ENCODE results near the gene JUP. TPM values are rescaled to one million over a fixed set of nuclear protein-coding genes. Genes with fewer than 3 reads are reported as not detected.

The JUP gene
- total and polyA plus RNA-seq, 10 of the 15 experiments (the other 5 are each of a cell fraction or from before 2014, with no cell fraction given), result 1.5 to 36.3 (median 11.6) TPM

GRCh38 chr17:41724476-41725050 lies 61.9 kb downstream of the JUP start:
- H3K27me3 ChIP-seq (replicated peaks in 1 of 2; ENCODE audit: control insufficient read depth in 2 of 2, insufficient read depth in 2 of 2, low read length in 1 of 2), result 0 out of 4 replicates have a peak, but pooled peaks cover 0 to 2% of the 10 kb centered on the region in 2 experiments
- H3K9me3 ChIP-seq (replicated peaks; ENCODE audit: control insufficient read depth, insufficient read depth, low read length), result no peaks in the 10 kb centered on the region
- TF ChIP-seq PAX8 (IDR thresholded peaks at IDR 0.05) (no peak), ZBTB33 (IDR thresholded peaks at IDR 0.05) (no peak), ZNF592 (IDR thresholded peaks at IDR 0.05) (no peak), HDGF (IDR thresholded peaks at IDR 0.05) (no peak), BACH1 (IDR thresholded peaks at IDR 0.05; ENCODE audit: borderline replicate concordance) (no peak), RELA (IDR thresholded peaks at IDR 0.05; ENCODE audit: borderline replicate concordance, partially characterized antibody) (no peak), NFIC (IDR thresholded peaks at IDR 0.05; ENCODE audit: low read depth, low read length) (no peak), FOXK2 (IDR thresholded peaks at IDR 0.05) (no peak), IKZF2 (IDR thresholded peaks at IDR 0.05) (no peak), REST (IDR thresholded peaks at IDR 0.05; ENCODE audit: low read depth, low read length) (no peak), KAT2A (conservative IDR thresholded peaks at IDR 0.05; ENCODE audit: control insufficient read depth, low read depth, low read length) (no peak), SRF (IDR thresholded peaks at IDR 0.05; ENCODE audit: low read depth in 2 of 2, low read length in 2 of 2) (no peak), MTA3 (IDR thresholded peaks at IDR 0.05; ENCODE audit: borderline replicate concordance, low read length) (no peak), ZNF622 (IDR thresholded peaks at IDR 0.05) (no peak)
- SMC1A ChIA-PET (ENCODE audit: uncharacterized antibody, unreplicated experiment), result interaction anchor here (0.5 kb wide), 1 partner anchor 1487 kb away, joined by 4 read pairs; no protein-coding TSS in a partner anchor
- H3K79me2 ChIP-seq (ENCODE audit: control insufficient read depth, insufficient read depth, low read length), result no peaks in the 10 kb centered on the region
- DNase-seq (ENCODE audit: low read depth, low spot score) (no peak), FAIRE-seq (no peak), ATAC-seq (no peak)
- H2AFZ ChIP-seq (ENCODE audit: control insufficient read depth, low read depth, low read length), result no peak overlapping the region
- H3K4me2 ChIP-seq (ENCODE audit: control insufficient read depth, insufficient read depth), result no peak overlapping the region
- intact Hi-C loops (cut with micrococcal nuclease; ENCODE audit: unreplicated experiment) (no loop called here), in situ Hi-C loops (cut with MboI) (no loop called here)
- CTCF ChIA-PET, result no interaction called here
- no peak overlapping the region for H3K27ac ChIP-seq (ENCODE audit: control insufficient read depth, insufficient read depth)
- H3K4me1 ChIP-seq (ENCODE audit: control insufficient read depth, insufficient read depth, low read length), result no peaks in the 10 kb centered on the region
- H3K36me3 ChIP-seq (ENCODE audit: control insufficient read depth in 2 of 2, insufficient read depth in 2 of 2, low read length in 1 of 2), result no peaks in the 10 kb centered on the region
- H4K20me1 ChIP-seq (ENCODE audit: control insufficient read depth, insufficient read depth), result no peaks in the 10 kb centered on the region
- RAD21 ChIA-PET (ENCODE audit: unreplicated experiment), result no interaction called here
- H3K4me3 ChIP-seq, result no peak overlapping the region
- H3K9ac ChIP-seq (ENCODE audit: control insufficient read depth, insufficient read depth, low read length), result no peak overlapping the region
- 52% methylated on average over 14 of the region's 17 CpGs for WGBS (ENCODE audit: insufficient coverage, insufficient replicate concordance, low lambda C conversion rate, missing lambda C conversion rate)
- no TSS peak for BruUV-seq (replicated peaks)
- POLR2A ChIA-PET, result no interaction called here

All from GM12878 (cell line).